ENCODE results near the gene PLA2R1.

DNA sequence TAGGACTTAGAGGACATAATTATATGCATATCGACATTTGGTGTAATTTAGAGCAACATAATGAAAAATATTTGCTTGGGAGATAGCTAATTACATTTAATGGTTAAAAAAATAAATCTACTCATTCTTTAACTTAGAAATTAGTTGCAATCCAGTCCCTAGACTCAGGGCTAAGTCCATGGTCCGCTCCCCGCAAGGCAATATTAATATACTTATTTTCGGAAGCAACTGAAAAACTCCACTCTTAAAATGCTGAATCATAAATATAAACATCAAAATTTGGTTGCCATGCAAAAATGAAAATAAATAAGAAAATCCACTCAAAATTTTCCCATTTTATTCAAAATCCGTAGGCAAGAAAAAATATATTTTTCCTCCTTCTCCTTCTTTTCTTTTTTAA is 164.7 kb downstream of the PLA2R1 start:
- TF ChIP-seq EZH2phosphoT487 (IDR thresholded peaks at IDR 0.05; ENCODE audit: borderline replicate concordance, low read depth) = no peak
- TF ChIP-seq POLR2AphosphoS5 (IDR thresholded peaks at IDR 0.05; ENCODE audit: low read depth, low read length) = no peak
- TF ChIP-seq TEAD4 (IDR thresholded peaks at IDR 0.05; ENCODE audit: borderline replicate concordance, insufficient read depth) = no peak
- no peak for TF ChIP-seq CTCF (IDR thresholded peaks at IDR 0.05)
- no peak for TF ChIP-seq JUND (IDR thresholded peaks at IDR 0.05)

Measured in SK-N-SH (cell line).